Kidney epithelial cell (primary cell): ENCODE measurements around the gene IZUMO1. TPM values are rescaled to one million over a fixed set of nuclear protein-coding genes. Genes with fewer than 3 reads are reported as not detected.
"Not testable (repeated sequence)": the region's sequence is repeated elsewhere in the genome, so short reads cannot be mapped to it uniquely, and the experiment has no call there.

Experiments
- DNase-seq: peaks from one replicate; pipeline ENCODE4 v3.0.0-alpha.2; 2010; ENCODE audit warnings: low read depth
- H3K27me3 ChIP-seq: 2 replicates; pipeline ENCODE4 v1.6.0; 2011; ENCODE audit warnings: low read length; ENCODE audit not compliant: control insufficient read depth, insufficient read depth
- H3K36me3 ChIP-seq: 2 replicates; pipeline ENCODE4 v1.5.1; 2011; ENCODE audit warnings: low read length; ENCODE audit not compliant: control insufficient read depth, insufficient read depth
- H3K4me3 ChIP-seq: 2 replicates; pipeline ENCODE4 v1.5.1; 2011; ENCODE audit warnings: low read depth, mild to moderate bottlenecking, control low read depth, low read length
- CTCF ChIP-seq: IDR thresholded peaks from 2 replicates; pipeline ENCODE4 v1.5.1; 2011; ENCODE audit warnings: mild to moderate bottlenecking, moderate library complexity, low read length, control low read depth, inconsistent platforms; ENCODE audit not compliant: insufficient read depth, poor library complexity, severe bottlenecking
- total RNA-seq: library from RNA; depleted of rRNA; stranded (reverse); fragments of >200 nt; gene quantifications from 2 replicates; pipeline ENCODE4 v1.2.3, GENCODE V29; 2015

IZUMO1 gene
- total RNA-seq, 1 donor from 2014 or later, result 0.25 TPM

DNA sequence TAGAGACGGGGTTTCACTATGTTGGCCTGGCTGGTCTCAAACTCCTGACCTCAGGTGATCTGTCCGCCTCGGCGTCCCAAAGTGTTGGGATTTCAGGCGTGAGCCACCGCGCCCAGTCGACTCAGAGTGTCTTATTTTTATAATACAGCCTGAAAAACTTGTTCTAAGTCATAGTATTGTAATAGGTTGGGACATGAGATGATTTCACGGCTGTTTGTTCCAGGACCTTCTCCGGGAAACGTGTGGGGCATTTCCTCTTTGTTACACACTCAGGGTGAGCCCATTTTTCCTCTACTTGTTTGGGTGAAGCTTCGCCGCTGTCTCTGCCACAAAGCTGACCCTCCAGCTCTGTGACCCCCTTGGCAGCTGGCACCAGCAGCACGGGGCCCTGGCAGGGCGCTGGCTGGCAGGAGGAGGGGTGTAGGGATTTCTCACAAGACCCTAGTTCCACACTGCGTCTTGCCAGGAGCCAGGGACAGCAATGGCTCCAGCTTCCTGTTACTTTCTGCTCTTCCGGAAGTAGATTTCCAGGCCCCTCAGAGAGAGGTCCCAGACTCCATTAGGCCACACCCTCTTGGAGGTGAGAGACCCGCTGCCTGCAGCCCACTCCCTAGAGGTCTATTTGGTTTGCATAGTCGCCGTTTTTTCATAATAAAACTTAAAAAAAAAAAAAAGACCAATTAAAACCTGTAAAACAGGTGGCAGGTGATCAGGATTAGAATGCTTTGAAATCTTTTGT is 24.2 kb upstream of the IZUMO1 start:
- no peak overlapping the region for H3K4me3 ChIP-seq
- DNase-seq, result no peak
- no peak for TF ChIP-seq CTCF
- no peaks in the 10 kb centered on the region for H3K36me3 ChIP-seq
- H3K27me3 ChIP-seq, result peaks cover 9% of the 10 kb centered on the region

DNA sequence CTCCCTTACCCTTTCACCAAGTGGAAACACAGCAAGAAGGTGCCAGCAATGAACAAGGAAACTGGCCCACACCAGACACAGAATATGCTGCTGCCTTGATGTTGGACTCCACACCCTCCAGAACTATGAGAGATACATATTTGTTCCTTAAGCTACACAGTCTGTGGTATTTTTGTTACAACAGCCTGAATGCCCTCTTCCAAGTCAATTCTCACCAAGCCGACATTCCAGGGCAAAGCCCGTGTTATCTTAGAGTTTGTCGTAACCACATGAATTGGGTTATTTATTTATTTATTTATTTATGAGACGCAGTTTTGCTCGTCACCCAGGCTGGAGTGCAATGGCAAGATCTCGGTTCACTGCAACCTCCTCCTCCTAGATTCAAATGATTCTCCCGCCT is 23.6 kb upstream of the IZUMO1 start:
- Histone ChIP-seq H3K4me3 (no peak overlapping the region), H3K36me3 (no peaks in the 10 kb centered on the region), H3K27me3 (peaks cover 9% of the 10 kb centered on the region)
- TF ChIP-seq CTCF, result no peak
- DNase-seq, result no peak

- no peak for TF ChIP-seq CTCF
- H3K4me3 ChIP-seq, result no peak overlapping the region
- H3K27me3 ChIP-seq, result peaks cover 11% of the 10 kb centered on the region
- no peaks in the 10 kb centered on the region for H3K36me3 ChIP-seq
- DNase-seq, result no peak
Measured at GRCh38 chr19:48768994-48769713, 22.4 kb upstream of the IZUMO1 start.

GRCh38 chr19:48768171-48768753 is 21.6 kb upstream of the IZUMO1 start:
- DNase-seq, H3K4me3 ChIP-seq, H3K36me3 ChIP-seq: not testable (repeated sequence)
- peaks cover 11% of the 10 kb centered on the region for H3K27me3 ChIP-seq

- DNase-seq, H3K36me3 ChIP-seq, H3K4me3 ChIP-seq: not testable (repeated sequence)
- peaks cover 24% of the 10 kb centered on the region for H3K27me3 ChIP-seq
Measured at GRCh38 chr19:48765816-48766215, 19.1 kb upstream of the IZUMO1 start.

DNA sequence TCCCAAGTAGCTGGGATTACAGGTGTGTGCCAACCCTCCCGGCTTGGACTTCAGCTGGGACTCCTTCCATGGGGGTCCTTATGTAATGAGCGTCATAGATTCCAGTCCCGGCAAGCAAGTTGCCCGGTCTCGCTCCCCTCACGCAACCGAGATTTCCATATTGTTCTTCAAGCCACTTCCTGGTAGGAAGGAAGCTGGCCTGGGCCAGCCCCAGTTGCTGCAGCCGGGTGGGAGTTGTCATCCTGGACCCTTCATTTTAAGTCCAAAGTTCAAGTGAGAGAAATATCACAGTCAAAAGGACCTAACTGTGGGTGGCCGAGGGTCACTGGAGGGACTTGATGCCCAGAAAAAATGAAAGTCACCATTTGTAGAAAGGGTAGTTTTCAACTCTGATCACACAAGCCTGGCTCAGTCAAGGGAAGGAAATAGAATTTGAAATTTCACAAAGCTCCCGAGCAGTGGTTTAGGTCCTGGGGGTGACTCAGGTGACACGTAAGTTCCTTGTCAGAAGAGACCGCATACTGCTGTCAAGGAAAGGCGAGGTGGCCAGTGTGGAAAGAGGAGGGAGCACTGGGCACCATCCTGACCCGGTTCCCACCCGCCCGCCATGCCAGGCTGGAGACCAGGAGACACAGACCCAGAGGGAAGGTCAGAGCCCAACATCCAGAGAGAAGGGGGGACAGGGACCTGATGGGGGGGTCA is 13.9 kb upstream of the IZUMO1 start:
- no peak for TF ChIP-seq CTCF
- Histone ChIP-seq H3K27me3 (peaks cover 15% of the 10 kb centered on the region), H3K36me3 (no peaks in the 10 kb centered on the region), H3K4me3 (no peak overlapping the region)
- no peak for DNase-seq
